IMR-90 (cell line): Measurements from ENCODE around the gene APIP. TPM values are rescaled to one million over a fixed set of nuclear protein-coding genes. Genes with fewer than 3 reads are reported as not detected.

Source experiments
- ATAC-seq: fragments of 200-7000 bp; cut with Tn5 transposase; 2 replicates; pipeline ENCODE4 v1.9.1; 2020; ENCODE audit warnings: low read depth, mild to moderate bottlenecking, moderate library complexity
- BruUV-seq: library from RNA; stranded (reverse); fragments of 400-500 nt; replicated peaks from 2 replicates; lab custom pipeline; 2021; lab: Mats Ljungman, UMichigan
- CTCF ChIA-PET: fragments of 300-600 bp; formaldehyde crosslinking; extraction: SDS; loops from one replicate; lab custom pipeline; 2021; ENCODE audit warnings: antibody characterized with exemption; lab: Yijun Ruan, JAX
- POLR2A ChIA-PET: fragments of 300-600 bp; sonication (Branson Sonifier 250); formaldehyde crosslinking; loops from one replicate; lab custom pipeline; 2022; ENCODE audit warnings: antibody characterized with exemption; ENCODE audit not compliant: unreplicated experiment; lab: Charles Lee
- DNase-seq: peaks from one replicate; pipeline ENCODE4 v3.0.0; 2013
- H2AFZ ChIP-seq: replicated peaks from 2 replicates; pipeline ENCODE3; 2013; ENCODE audit warnings: low read length, mild to moderate bottlenecking; ENCODE audit not compliant: poor library complexity
- H2AK5ac ChIP-seq: 2 replicates; pipeline ENCODE4 v1.6.1; 2013; ENCODE audit warnings: low read depth, low read length, inconsistent platforms
- H2AK9ac ChIP-seq: replicated peaks from 2 replicates; pipeline ENCODE3; 2013; ENCODE audit warnings: mild to moderate bottlenecking, low read depth, low read length, moderate library complexity; ENCODE audit not compliant: poor library complexity
- H2BK120ac ChIP-seq: 2 replicates; pipeline ENCODE4 v1.6.1; 2013; ENCODE audit warnings: low read depth, low read length, inconsistent platforms
- H2BK15ac ChIP-seq: 3 replicates; pipeline ENCODE4 v1.6.1; 2013; ENCODE audit warnings: low read depth, low read length, inconsistent platforms
- H2BK20ac ChIP-seq: 2 replicates; pipeline ENCODE4 v1.6.1; 2013; ENCODE audit warnings: low read depth, mild to moderate bottlenecking, inconsistent platforms, low read length, moderate library complexity
- H2BK5ac ChIP-seq: 2 replicates; pipeline ENCODE4 v1.6.1; 2013; ENCODE audit warnings: mild to moderate bottlenecking, low read depth, low read length, inconsistent platforms; ENCODE audit not compliant: poor library complexity, severe bottlenecking
- H3K14ac ChIP-seq: replicated peaks from 2 replicates; pipeline ENCODE4 v1.6.1; 2013; ENCODE audit warnings: low read depth, low read length, inconsistent platforms
- H3K18ac ChIP-seq: 2 replicates; pipeline ENCODE4 v1.6.1; 2013; ENCODE audit warnings: low read depth, low read length, control low read depth
- H3K23ac ChIP-seq: 2 replicates; pipeline ENCODE4 v1.6.1; 2013; ENCODE audit warnings: low read depth, low read length, inconsistent platforms
- H3K27ac ChIP-seq: 2 replicates; pipeline ENCODE4 v1.5.1; 2013; ENCODE audit warnings: mild to moderate bottlenecking, control low read depth, low read length; ENCODE audit not compliant: insufficient read depth
- H3K27me3 ChIP-seq: 2 replicates; pipeline ENCODE4 v1.6.1; 2013; ENCODE audit warnings: low read length; ENCODE audit not compliant: control insufficient read depth, insufficient read depth
- H3K36me3 ChIP-seq: 2 replicates; pipeline ENCODE4 v1.6.1; 2013; ENCODE audit warnings: low read length, mixed read lengths; ENCODE audit not compliant: control insufficient read depth, insufficient read depth
- H3K4ac ChIP-seq: 2 replicates; pipeline ENCODE4 v1.6.1; 2013; ENCODE audit warnings: low read depth, low read length, inconsistent platforms
- H3K4me1 ChIP-seq: 2 replicates; pipeline ENCODE4 v1.6.1; 2013; ENCODE audit warnings: low read length, mixed read lengths; ENCODE audit not compliant: control insufficient read depth, insufficient read depth
- H3K4me2 ChIP-seq: 2 replicates; pipeline ENCODE4 v1.6.1; 2013; ENCODE audit warnings: low read depth, mild to moderate bottlenecking, control low read depth, low read length, moderate library complexity
- H3K4me3 ChIP-seq: 2 replicates; pipeline ENCODE4 v1.5.1; 2013; ENCODE audit warnings: low read depth, mild to moderate bottlenecking, control low read depth, low read length, moderate library complexity; ENCODE audit not compliant: insufficient read depth
- H3K56ac ChIP-seq: 2 replicates; pipeline ENCODE4 v1.6.1; 2013; ENCODE audit warnings: low read length, inconsistent platforms; ENCODE audit not compliant: insufficient read depth; ENCODE audit errors: extremely low read depth
- H3K79me1 ChIP-seq, 2 experiments: 2 replicates each; pipeline ENCODE4 v1.6.1; 2013; ENCODE audit warnings: low read length in 2 of 2, inconsistent platforms in 1 of 2, low read depth in 1 of 2
- H3K9ac ChIP-seq: 2 replicates; pipeline ENCODE4 v1.6.1; 2013; ENCODE audit warnings: low read depth, low read length, control low read depth
- H3K9me1 ChIP-seq: 2 replicates; pipeline ENCODE4 v1.6.1; 2013; ENCODE audit warnings: low read length, inconsistent platforms; ENCODE audit not compliant: insufficient read depth
- H3K9me3 ChIP-seq: 2 replicates; pipeline ENCODE4 v1.6.1; 2013; ENCODE audit warnings: low read length; ENCODE audit not compliant: control insufficient read depth, insufficient read depth
- H4K20me1 ChIP-seq: 2 replicates; pipeline ENCODE4 v1.6.1; 2013; ENCODE audit warnings: low read length, inconsistent platforms; ENCODE audit not compliant: insufficient read depth
- H4K5ac ChIP-seq: 2 replicates; pipeline ENCODE4 v1.6.1; 2013; ENCODE audit warnings: mild to moderate bottlenecking, low read depth, low read length, control low read depth
- H4K8ac ChIP-seq, 2 experiments: 2 replicates each; pipeline ENCODE4 v1.6.1; 2013; ENCODE audit warnings: low read depth in 2 of 2, low read length in 2 of 2, control low read depth in 1 of 2, inconsistent platforms in 1 of 2
- H4K91ac ChIP-seq: 2 replicates; pipeline ENCODE4 v1.6.1; 2013; ENCODE audit warnings: low read depth, low read length, inconsistent platforms; ENCODE audit not compliant: insufficient read depth
- BHLHE40 ChIP-seq: fragments of 150-350 bp; IDR thresholded peaks from 2 replicates; pipeline ENCODE4 v1.6.1; 2016; ENCODE audit warnings: mild to moderate bottlenecking, low read depth, low read length
- CEBPB ChIP-seq: IDR thresholded peaks from 2 replicates; pipeline ENCODE4 v1.6.1; 2012; ENCODE audit warnings: low read depth, low read length, improper control_type of control experiment
- CHD1 ChIP-seq: IDR thresholded peaks from 2 replicates; pipeline ENCODE4 v1.6.1; 2012; ENCODE audit warnings: low read depth, low read length, improper control_type of control experiment
- CTCF ChIP-seq: conservative IDR thresholded peaks from 2 replicates; pipeline ENCODE4 v1.5.1; 2012; ENCODE audit warnings: mild to moderate bottlenecking, low read depth, low read length, improper control_type of control experiment
- ELK1 ChIP-seq: fragments of 150-350 bp; IDR thresholded peaks from 2 replicates; pipeline ENCODE4 v1.6.1; 2016; ENCODE audit warnings: low read depth, mild to moderate bottlenecking, low read length, moderate library complexity, borderline replicate concordance
- FOS ChIP-seq: fragments of 150-350 bp; IDR thresholded peaks from 2 replicates; pipeline ENCODE4 v1.6.1; 2016; ENCODE audit warnings: low read depth, low read length
- MAFK ChIP-seq: IDR thresholded peaks from 2 replicates; pipeline ENCODE4 v1.6.1; 2012; ENCODE audit warnings: low read depth, low read length, improper control_type of control experiment
- MAZ ChIP-seq: IDR thresholded peaks from 2 replicates; pipeline ENCODE4 v1.6.1; 2012; ENCODE audit warnings: low read depth, mild to moderate bottlenecking, low read length, improper control_type of control experiment, moderate library complexity, borderline replicate concordance
- NFE2L2 ChIP-seq: fragments of 150-350 bp; IDR thresholded peaks from 2 replicates; pipeline ENCODE4 v1.6.1; 2016; ENCODE audit warnings: low read depth, mild to moderate bottlenecking, low read length
- POLR2A ChIP-seq: IDR thresholded peaks from 2 replicates; pipeline ENCODE4 v1.6.1; 2012; ENCODE audit warnings: mild to moderate bottlenecking, low read depth, low read length
- RAD21 ChIP-seq: IDR thresholded peaks from 2 replicates; pipeline ENCODE4 v1.6.1; 2012; ENCODE audit warnings: low read length, improper control_type of control experiment
- RFX5 ChIP-seq: IDR thresholded peaks from 2 replicates; pipeline ENCODE4 v1.8.0; 2012; ENCODE audit warnings: low read depth, mild to moderate bottlenecking, low read length, moderate library complexity
- SMC3 ChIP-seq: fragments of 150-350 bp; IDR thresholded peaks from 2 replicates; pipeline ENCODE4 v1.6.1; 2016; ENCODE audit warnings: low read depth, mild to moderate bottlenecking, antibody characterized with exemption, low read length, moderate library complexity
- WGBS, 2 experiments: methylation state at CpG; one replicate each; pipeline versions ENCODE4 v1.1.5 to v1.1.7; 2013; ENCODE audit warnings: missing lambda C conversion rate in 2 of 2; ENCODE audit not compliant: insufficient read length in 1 of 2; ENCODE audit errors: extremely low coverage in 2 of 2; 5-methylcytosine and 5-hydroxymethylcytosine counted together
- dilution Hi-C: fragments of 300-500 bp; cut with HindIII; formaldehyde crosslinking; loops from one replicate; pipeline ENCODE4 v1.14.3; 2018; ENCODE audit warnings: low sequenced_read_pairs; ENCODE audit not compliant: unreplicated experiment
- in situ Hi-C: fragments of 300-500 bp; cut with MboI; formaldehyde crosslinking; loops from 3 replicates; pipeline ENCODE4 v1.14.3; 2019; ENCODE audit warnings: low sequenced_read_pairs, inconsistent platforms, mixed read lengths
- intact Hi-C: fragments of 100-400 bp; cut with micrococcal nuclease; formaldehyde crosslinking; loops from 2 replicates; pipeline ENCODE4 v1.10.0; 2022
- polyA plus RNA-seq, 3 experiments: library from polyadenylated mRNA; depleted of rRNA; stranded (reverse); fragments of >200 nt; gene quantifications; 2 replicates each; pipeline ENCODE4 v1.2.3, GENCODE V29; 2012; ENCODE audit warnings: low replicate concordance in 1 of 3
- total RNA-seq: library from RNA; depleted of rRNA; stranded (reverse); fragments of >200 nt; gene quantifications from 2 replicates; pipeline ENCODE4 v1.2.3, GENCODE V29; 2012

APIP gene
- total and polyA plus RNA-seq, 2 of the 4 experiments (the other 2 are of a cell fraction), result 9.9 to 16.6 TPM

GRCh38 chr11:34941688-34942087 is 25.5 kb upstream of the APIP start:
- DNase-seq (no peak), ATAC-seq (no peak)
- no peak overlapping the region for H3K4me2 ChIP-seq
- 0 out of 2 replicates have a peak, but pooled peaks cover 3% of the 10 kb centered on the region for H3K9me1 ChIP-seq
- no peak overlapping the region for H2BK20ac ChIP-seq
- no peak overlapping the region for H4K91ac ChIP-seq
- in situ Hi-C loops, result no loop called here
- H3K14ac ChIP-seq, result no peak overlapping the region
- TF ChIP-seq MAFK (no peak), CEBPB (no peak), CHD1 (no peak), ELK1 (no peak), MAZ (no peak), RFX5 (no peak), FOS (no peak), BHLHE40 (no peak), NFE2L2 (no peak), POLR2A (no peak), RAD21 (no peak), CTCF (no peak), SMC3 (no peak)
- peaks cover 19 to 43% of the 10 kb centered on the region in 2 experiments for H3K79me1 ChIP-seq
- H4K8ac ChIP-seq, result no peak overlapping the region
- H3K4ac ChIP-seq, result no peak overlapping the region
- H3K27me3 ChIP-seq, result no peaks in the 10 kb centered on the region
- no peak overlapping the region for H2AK9ac ChIP-seq
- no TSS peak for BruUV-seq
- no peak overlapping the region for H2AK5ac ChIP-seq
- 100% methylated on average over 1 of the region's 13 CpGs; no CpG with 5 or more reads in 1 of the 2 experiments for WGBS, 2 experiments
- peaks cover 2% of the 10 kb centered on the region; the same call in 1 of the 2 replicates for H3K4me1 ChIP-seq
- peaks cover 7% of the 10 kb centered on the region for H3K36me3 ChIP-seq
- intact Hi-C loops, result no loop called here
- POLR2A ChIA-PET, result no interaction called here
- no peak overlapping the region for H4K5ac ChIP-seq
- H2AFZ ChIP-seq, result no peak overlapping the region
- no peaks in the 10 kb centered on the region; the same call in 1 of the 2 replicates for H4K20me1 ChIP-seq
- H2BK5ac ChIP-seq, result no peak overlapping the region
- dilution Hi-C loops, result no loop called here
- H3K9me3 ChIP-seq, result no peaks in the 10 kb centered on the region
- H3K23ac ChIP-seq, result no peak overlapping the region
- H3K9ac ChIP-seq, result no peak overlapping the region
- H2BK15ac ChIP-seq, result no peak overlapping the region
- H3K4me3 ChIP-seq, result no peak overlapping the region
- no peak overlapping the region for H3K18ac ChIP-seq
- no peak overlapping the region for H3K56ac ChIP-seq
- no peak overlapping the region for H3K27ac ChIP-seq
- no peak overlapping the region for H2BK120ac ChIP-seq
- CTCF ChIA-PET, result interaction anchor here (0.8 kb wide), 1 partner anchor 19 kb away, joined by 3 read pairs; no protein-coding TSS in a partner anchor
